NOMO-1 (cell line): ENCODE measurements around the gene AKTIP.

Source experiments
- DNase-seq, 2 experiments: peaks; one replicate each; lab custom pipeline; 2025; ENCODE audit not compliant: unreplicated experiment in 2 of 2; lab: John Stamatoyannopoulos, UW

The AKTIP gene

DNA sequence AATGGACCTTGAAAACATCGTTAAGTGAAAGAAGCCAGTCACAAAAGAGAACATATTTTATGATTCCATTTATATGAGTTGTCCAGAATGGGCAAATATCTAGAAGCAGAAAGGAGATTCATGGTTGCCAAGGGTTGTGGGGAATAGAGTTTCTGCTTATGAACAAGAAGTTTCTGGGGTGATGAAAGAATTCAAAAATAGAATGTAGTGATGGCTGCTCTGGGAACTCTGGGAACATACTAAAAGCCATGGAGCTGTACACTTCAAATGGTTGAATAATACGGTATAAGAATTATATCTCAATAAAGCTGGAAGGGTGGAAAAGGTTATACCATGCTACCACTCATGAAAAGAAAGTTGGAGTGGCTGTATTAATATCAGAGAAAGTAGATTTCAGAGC lies 18.5 kb downstream of the AKTIP start:
- no peak for DNase-seq

DNA sequence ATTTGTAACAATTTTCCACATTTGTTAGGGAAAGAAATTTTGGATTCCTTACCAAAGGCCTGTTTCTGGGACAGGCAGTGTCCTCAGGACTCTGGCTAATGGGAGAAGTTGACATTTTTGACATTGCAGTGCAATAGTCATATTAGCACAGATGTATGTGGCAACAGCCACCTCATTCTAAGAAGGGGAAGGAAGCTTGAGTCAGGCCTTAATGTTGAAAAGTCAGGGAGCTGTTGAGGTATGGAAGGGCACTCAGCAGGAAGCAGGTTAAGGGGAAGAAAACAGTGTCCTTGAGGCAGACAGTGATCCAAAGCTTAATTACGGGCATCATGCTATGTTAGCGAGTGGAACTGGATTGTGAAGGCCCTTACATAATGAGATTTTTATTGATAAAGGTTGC lies 20.9 kb downstream of the AKTIP start:
- DNase-seq = peak; percentile 78 to 91

DNA sequence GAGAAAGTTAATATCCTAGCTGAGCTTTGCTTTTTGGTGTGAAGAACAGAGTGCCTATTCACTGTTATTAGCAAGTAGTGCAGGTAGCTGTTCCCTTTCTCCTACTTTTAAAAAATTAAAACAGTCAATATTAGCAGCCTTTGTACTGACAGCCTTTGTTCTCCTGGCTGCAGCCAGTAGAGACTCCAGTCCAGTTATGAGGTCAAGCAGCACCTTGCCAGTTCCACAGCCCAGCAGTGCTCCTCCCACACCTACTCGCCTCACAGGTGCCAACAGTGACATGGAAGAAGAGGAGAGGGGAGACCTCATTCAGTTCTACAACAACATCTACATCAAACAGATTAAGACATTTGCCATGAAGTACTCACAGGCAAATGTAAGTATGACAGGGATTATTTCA lies 22.6 kb downstream of the AKTIP start:
- no peak for DNase-seq

DNA sequence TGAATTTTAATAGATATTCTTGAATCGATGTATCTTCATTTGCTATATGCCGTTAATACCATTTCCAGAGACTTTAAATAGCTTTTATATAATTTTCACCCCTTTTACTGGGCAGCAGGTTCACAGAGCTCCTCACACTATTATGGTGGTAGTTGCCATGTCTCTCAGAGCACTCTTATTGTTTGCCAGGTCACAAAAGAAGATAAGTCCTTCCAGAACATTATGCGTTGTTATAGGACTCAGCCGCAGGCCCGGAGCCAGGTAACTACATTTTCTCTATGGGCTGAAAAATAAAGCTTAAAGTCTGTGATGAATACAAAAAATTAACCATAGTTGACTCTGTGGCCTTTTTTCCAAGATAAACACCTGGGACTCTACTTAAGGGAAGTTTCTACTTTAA lies 24.0 kb downstream of the AKTIP start:
- DNase-seq = no peak

DNA sequence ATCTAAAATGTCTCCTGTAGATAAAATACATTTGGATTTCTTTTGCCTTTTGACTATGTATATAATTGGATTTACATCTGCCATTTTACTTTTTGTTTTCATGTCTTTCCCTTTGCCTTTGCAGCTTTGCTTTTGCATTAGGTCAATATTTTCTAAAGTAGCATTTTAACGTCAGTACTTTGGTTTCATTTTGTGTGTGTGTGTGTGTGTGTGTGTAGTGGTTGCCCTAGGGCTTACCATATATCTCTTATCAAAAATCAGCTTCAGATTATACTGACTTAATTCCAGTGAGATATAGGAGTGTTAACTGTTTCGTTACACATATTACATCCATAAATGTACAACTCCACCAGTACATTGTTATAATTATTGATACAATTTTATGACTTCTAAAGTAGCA lies 26.1 kb downstream of the AKTIP start:
- DNase-seq = no peak

DNA sequence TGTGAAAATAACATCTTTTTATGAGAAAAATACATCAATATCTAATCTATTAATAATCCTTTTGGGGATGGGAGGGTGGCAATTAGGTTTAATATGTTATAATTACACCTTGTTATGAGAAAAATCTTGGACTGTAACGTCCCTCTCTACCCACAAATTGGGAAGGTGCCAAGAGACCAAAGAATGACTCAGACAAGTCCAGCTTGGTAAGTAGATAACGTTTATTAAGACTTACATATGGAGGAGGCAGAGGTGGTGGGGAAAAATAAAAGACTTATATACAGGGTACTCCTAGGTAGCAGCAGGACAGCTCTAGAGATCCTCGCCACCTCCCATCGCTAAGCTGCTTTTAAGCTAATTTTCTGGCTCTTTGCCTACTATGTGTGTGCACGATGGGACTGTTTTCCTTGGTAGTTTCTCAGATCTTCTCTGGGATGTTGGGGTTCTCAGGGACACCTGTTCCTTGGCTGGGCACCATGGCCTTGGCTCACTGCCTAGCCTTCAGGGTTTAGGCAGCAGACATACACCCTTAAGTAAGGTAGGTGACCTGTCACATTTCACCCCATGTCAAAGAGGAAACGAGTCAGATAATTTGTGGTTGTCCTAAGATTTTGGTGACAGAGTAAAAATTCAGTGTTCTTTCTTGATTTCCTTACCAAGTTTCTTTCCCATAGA lies 37.3 kb downstream of the AKTIP start:
- DNase-seq = no peak

DNA sequence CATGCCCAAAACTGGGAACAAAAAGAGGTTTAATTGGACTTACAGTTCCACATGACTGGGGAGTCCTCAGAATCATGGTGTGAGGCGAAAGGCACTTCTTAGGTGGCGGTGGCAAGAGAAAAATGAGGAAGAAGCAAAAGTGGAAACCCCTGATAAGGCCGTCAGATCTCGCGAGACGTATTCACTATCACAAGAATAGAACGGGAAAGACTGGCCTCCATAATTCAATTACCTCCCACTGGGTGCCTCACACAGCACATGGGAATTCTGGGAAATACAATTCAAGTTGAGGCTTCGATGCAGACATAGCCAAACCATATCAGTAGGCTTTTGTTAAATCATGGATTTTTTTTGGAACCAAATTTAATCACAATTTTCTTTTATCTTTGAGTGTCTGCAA lies 44.4 kb downstream of the AKTIP start:
- DNase-seq = no peak

DNA sequence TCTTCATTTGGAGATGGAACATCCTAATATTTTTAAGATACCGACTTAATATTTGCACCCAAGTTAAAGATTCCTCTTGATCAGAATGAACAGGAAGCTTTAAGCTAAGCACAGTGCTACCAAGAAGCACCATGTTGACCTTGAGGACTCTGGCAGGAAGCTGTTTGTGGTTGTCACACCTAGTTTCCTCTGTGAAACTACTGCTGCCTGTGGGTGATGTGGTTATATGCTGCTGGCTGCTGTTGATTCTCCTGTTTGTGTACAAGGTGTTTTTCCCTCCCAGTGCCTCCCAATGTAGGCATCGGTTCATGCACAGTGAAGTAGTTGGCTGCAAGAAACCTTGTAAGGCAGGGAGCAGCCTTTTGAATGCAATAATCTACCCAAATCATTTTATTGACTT lies 45.3 kb downstream of the AKTIP start:
- DNase-seq = no peak

DNA sequence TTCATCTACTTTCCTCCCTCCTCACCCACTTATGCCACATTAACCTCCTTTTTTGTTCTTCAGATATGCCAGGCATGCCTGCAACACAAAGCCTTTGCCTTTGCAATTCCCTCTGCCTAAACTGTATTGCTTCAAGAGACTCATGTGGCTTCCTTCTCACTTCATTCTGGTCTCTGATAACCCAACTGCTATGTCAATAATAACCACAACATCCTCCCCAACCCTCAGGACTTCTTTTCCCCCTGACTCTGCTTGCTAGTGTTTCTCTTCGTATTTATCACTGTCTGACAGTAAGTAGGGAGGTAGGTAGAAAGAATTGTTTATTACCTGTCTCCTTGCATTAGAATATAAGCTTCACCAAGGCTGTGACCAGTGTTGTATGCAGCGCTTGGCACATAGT lies 46.4 kb downstream of the AKTIP start:
- no peak for DNase-seq

DNA sequence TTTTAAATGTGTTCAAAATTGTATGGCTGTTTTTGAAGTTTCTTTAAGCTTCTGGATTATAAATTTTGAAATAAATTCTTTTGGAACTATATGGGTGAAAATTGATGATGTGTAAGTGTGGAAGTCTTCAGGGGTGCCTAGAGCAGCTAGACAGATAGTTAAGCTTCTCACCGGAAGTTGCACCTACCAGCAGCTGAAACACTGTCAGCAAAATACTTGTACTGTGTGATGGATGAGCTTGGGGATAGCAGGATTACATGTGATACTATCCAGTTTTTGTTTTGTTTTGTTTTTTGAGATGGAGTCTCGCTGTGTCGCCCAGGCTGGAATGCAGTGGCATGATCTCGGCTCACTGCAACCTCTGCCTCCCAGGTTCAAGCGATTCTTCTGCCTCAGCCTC lies 49.1 kb downstream of the AKTIP start:
- no peak for DNase-seq

DNA sequence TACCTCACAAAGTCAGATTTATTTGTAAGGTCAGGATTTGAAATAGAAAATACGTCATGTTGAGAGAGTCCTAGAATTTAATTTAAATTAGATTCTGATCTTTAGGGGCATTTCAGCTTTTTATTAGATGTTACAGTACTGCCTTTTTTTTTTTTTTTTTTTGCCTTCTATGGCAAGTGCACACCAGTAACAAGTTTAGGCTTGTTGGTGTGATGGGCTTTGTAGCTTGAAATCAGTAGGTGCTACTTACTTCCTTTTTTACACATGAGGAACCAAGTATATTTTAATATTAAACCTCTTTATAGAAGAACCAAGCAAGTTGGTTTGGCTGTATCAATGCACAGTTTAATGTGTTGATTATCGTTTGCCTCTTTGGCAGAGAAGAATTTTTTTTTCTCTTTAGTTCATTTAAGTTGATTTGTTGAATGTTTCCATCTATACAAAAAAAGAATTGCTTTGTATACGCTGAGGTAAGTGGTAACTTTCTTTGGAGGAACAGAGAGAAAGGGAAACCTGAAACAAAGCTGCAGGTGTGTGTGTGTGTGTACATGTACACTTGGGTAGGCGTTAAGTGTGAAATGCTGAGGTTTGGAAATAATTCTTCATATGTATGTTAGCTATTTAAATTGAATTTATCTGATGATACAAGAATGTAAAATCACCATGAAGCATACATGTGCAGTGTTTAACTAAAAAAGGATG lies 53.0 kb downstream of the AKTIP start:
- DNase-seq = no peak

DNA sequence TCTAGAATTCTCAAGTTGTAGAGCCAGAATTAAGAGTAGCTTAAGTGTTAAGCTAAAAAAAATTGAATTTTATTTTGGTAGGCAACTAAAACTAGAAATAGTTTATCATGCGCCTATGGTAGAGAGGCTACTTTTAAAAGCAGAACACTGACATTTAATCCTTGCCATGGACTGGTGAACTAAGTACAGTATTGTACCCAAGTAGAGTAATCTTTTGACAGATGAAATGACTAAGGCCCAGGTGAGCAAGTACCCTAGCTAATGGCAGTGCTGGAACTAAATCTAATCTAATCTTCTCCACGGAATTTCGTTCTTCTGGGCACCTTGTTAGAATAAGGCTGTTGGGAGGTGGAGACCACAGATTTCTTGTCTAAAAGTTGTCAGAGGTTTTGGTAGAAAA lies 56.9 kb downstream of the AKTIP start:
- no peak for DNase-seq

DNA sequence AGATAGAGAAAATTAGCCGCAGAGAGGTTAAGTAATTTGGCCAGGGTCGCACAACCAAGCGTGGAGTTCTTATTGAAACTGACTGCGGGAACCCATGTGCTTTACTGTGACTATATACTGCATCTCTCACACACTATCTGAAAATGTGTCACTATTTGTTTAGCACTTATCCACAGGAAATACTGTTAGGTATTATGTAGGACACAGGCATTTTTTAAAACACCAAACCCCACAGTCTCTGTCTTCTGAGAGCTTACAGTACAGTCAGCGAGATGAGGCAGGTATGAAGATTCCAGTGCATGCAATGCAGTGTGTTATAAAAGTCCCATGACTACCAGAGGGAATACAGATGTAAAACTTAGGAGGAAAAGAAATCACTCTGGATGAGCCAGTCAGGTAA lies 57.5 kb downstream of the AKTIP start:
- no peak for DNase-seq
